Measurements from ENCODE around the gene PALMD. TPM values are rescaled to one million over a fixed set of nuclear protein-coding genes. Genes with fewer than 3 reads are reported as not detected.

Gene PALMD
- total RNA-seq, 1 donor: 2.5 TPM

GRCh38 chr1:99647490-99647889 lies 1.6 kb downstream of the PALMD start:
- H3K36me3 ChIP-seq (ENCODE audit: insufficient read depth, low read length): no peaks in the 10 kb centered on the region
- no peak overlapping the region for H3K4me2 ChIP-seq (ENCODE audit: insufficient read depth, low read length)
- no peak for TF ChIP-seq CTCF (IDR thresholded peaks at IDR 0.05; ENCODE audit: extremely low read depth, low read depth, low read length)
- H3K27ac ChIP-seq (ENCODE audit: low read depth, low read length): no peak overlapping the region
- no peak for DNase-seq (ENCODE audit: insufficient read length, low spot score, missing footprints)
- H3K27me3 ChIP-seq (ENCODE audit: insufficient read depth, low read length): no peaks in the 10 kb centered on the region
- no peak overlapping the region for H3K4me3 ChIP-seq (ENCODE audit: insufficient read depth, low read length)
- peaks cover 32% of the 10 kb centered on the region for H3K4me1 ChIP-seq (ENCODE audit: insufficient read depth, low read length)
- H3K9me3 ChIP-seq (ENCODE audit: low read depth, low read length): no peaks in the 10 kb centered on the region
- no peaks in the 10 kb centered on the region for H4K20me1 ChIP-seq (ENCODE audit: insufficient read depth, low read length)
- H2AFZ ChIP-seq (ENCODE audit: low read length): no peak overlapping the region
- no peaks in the 10 kb centered on the region for H3K79me2 ChIP-seq (ENCODE audit: insufficient read depth, low read length)

GRCh38 chr1:99648107-99648506 lies 2.2 kb downstream of the PALMD start:
- Histone ChIP-seq H3K4me2 (ENCODE audit: insufficient read depth, low read length) (no peak overlapping the region), H3K9me3 (ENCODE audit: low read depth, low read length) (no peaks in the 10 kb centered on the region), H4K20me1 (ENCODE audit: insufficient read depth, low read length) (no peaks in the 10 kb centered on the region), H2AFZ (ENCODE audit: low read length) (no peak overlapping the region), H3K27me3 (ENCODE audit: insufficient read depth, low read length) (no peaks in the 10 kb centered on the region), H3K79me2 (ENCODE audit: insufficient read depth, low read length) (no peaks in the 10 kb centered on the region), H3K36me3 (ENCODE audit: insufficient read depth, low read length) (no peaks in the 10 kb centered on the region), H3K4me1 (ENCODE audit: insufficient read depth, low read length) (peaks cover 34% of the 10 kb centered on the region), H3K4me3 (ENCODE audit: insufficient read depth, low read length) (no peak overlapping the region), H3K27ac (ENCODE audit: low read depth, low read length) (no peak overlapping the region)
- DNase-seq (ENCODE audit: insufficient read length, low spot score, missing footprints): no peak
- TF ChIP-seq CTCF (IDR thresholded peaks at IDR 0.05; ENCODE audit: extremely low read depth, low read depth, low read length): peak; percentile 33

GRCh38 chr1:99650030-99650429 lies 4.1 kb downstream of the PALMD start:
- H3K27ac ChIP-seq (ENCODE audit: low read depth, low read length): no peak overlapping the region
- no peaks in the 10 kb centered on the region for H3K27me3 ChIP-seq (ENCODE audit: insufficient read depth, low read length)
- no peak overlapping the region for H3K4me2 ChIP-seq (ENCODE audit: insufficient read depth, low read length)
- no peak for TF ChIP-seq CTCF (IDR thresholded peaks at IDR 0.05; ENCODE audit: extremely low read depth, low read depth, low read length)
- no peak overlapping the region for H3K4me3 ChIP-seq (ENCODE audit: insufficient read depth, low read length)
- H3K9me3 ChIP-seq (ENCODE audit: low read depth, low read length): no peaks in the 10 kb centered on the region
- H3K79me2 ChIP-seq (ENCODE audit: insufficient read depth, low read length): no peaks in the 10 kb centered on the region
- no peak for DNase-seq (ENCODE audit: insufficient read length, low spot score, missing footprints)
- H4K20me1 ChIP-seq (ENCODE audit: insufficient read depth, low read length): no peaks in the 10 kb centered on the region
- H3K4me1 ChIP-seq (ENCODE audit: insufficient read depth, low read length): peaks cover 25% of the 10 kb centered on the region
- H2AFZ ChIP-seq (ENCODE audit: low read length): no peak overlapping the region
- no peaks in the 10 kb centered on the region for H3K36me3 ChIP-seq (ENCODE audit: insufficient read depth, low read length)

- Histone ChIP-seq H3K4me3 (ENCODE audit: insufficient read depth, low read length) (no peak overlapping the region), H3K4me1 (ENCODE audit: insufficient read depth, low read length) (peaks cover 17% of the 10 kb centered on the region), H3K4me2 (ENCODE audit: insufficient read depth, low read length) (no peak overlapping the region), H3K9me3 (ENCODE audit: low read depth, low read length) (no peaks in the 10 kb centered on the region), H3K36me3 (ENCODE audit: insufficient read depth, low read length) (no peaks in the 10 kb centered on the region), H3K27ac (ENCODE audit: low read depth, low read length) (no peak overlapping the region), H3K27me3 (ENCODE audit: insufficient read depth, low read length) (no peaks in the 10 kb centered on the region), H3K79me2 (ENCODE audit: insufficient read depth, low read length) (no peaks in the 10 kb centered on the region), H2AFZ (ENCODE audit: low read length) (peak overlapping the region; percentile 5), H4K20me1 (ENCODE audit: insufficient read depth, low read length) (no peaks in the 10 kb centered on the region)
- no peak for DNase-seq (ENCODE audit: insufficient read length, low spot score, missing footprints)
- TF ChIP-seq CTCF (IDR thresholded peaks at IDR 0.05; ENCODE audit: extremely low read depth, low read depth, low read length): no peak
Observed at GRCh38 chr1:99650773-99651437, 5.0 kb downstream of the PALMD start.

Measured in osteoblast (primary cell).